GM08714 (cell line): Measurements from ENCODE around the gene RPF1.
"Not testable (repeated sequence)": the region's sequence is repeated elsewhere in the genome, so short reads cannot be mapped to it uniquely, and the experiment has no call there.

ENCODE experiments used
- H3K4me3 ChIP-seq: fragments of 200-500 bp; sonication (Bioruptor generic); 2 replicates; pipeline ENCODE4 v1.5.1; 2014; ENCODE audit warnings: mild to moderate bottlenecking, low read length, inconsistent platforms
- ZNF274 ChIP-seq: IDR thresholded peaks from 2 replicates; pipeline ENCODE4 v1.6.1; 2012; ENCODE audit warnings: mild to moderate bottlenecking, low read depth, low read length

The RPF1 gene

GRCh38 chr1:84478876-84479868 is at the start of gene RPF1:
Gene RPF1 (plus strand): TSS chr1:84479266. CDS start chr1:84479282, 16 bp downstream.
- H3K4me3 ChIP-seq = peak within 1 kb of the TSS; percentile 97
- no peak for TF ChIP-seq ZNF274

GRCh38 chr1:84430546-84430945 is 48.5 kb upstream of the RPF1 start:
- no peak for TF ChIP-seq ZNF274
- H3K4me3 ChIP-seq = no peak overlapping the region

- TF ChIP-seq ZNF274 = no peak
- H3K4me3 ChIP-seq = no peak overlapping the region; the same call in 1 of the 2 replicates
These were observed 45.6 kb upstream of the RPF1 start for GRCh38 chr1:84433258-84434080.

- no peak overlapping the region for H3K4me3 ChIP-seq
- no peak for TF ChIP-seq ZNF274
These were observed 44.8 kb upstream of the RPF1 start for GRCh38 chr1:84434081-84434769.

GRCh38 chr1:84434801-84435549 is 44.1 kb upstream of the RPF1 start:
- H3K4me3 ChIP-seq = no peak overlapping the region
- TF ChIP-seq ZNF274 = no peak

- H3K4me3 ChIP-seq = peak overlapping the region; percentile 2; the same call in 1 of the 2 replicates
- no peak for TF ChIP-seq ZNF274
These were observed 42.0 kb upstream of the RPF1 start for GRCh38 chr1:84436876-84437655.

GRCh38 chr1:84442256-84442655 is 36.8 kb upstream of the RPF1 start:
- TF ChIP-seq ZNF274 = no peak
- H3K4me3 ChIP-seq = no peak overlapping the region

- not testable (repeated sequence) for H3K4me3 ChIP-seq
These were observed 36.1 kb upstream of the RPF1 start for GRCh38 chr1:84442747-84443646.

GRCh38 chr1:84448704-84449103 is 30.4 kb upstream of the RPF1 start:
- not testable (repeated sequence) for H3K4me3 ChIP-seq

GRCh38 chr1:84450910-84451309 is 28.2 kb upstream of the RPF1 start:
- TF ChIP-seq ZNF274 = no peak
- no peak overlapping the region for H3K4me3 ChIP-seq

- no peak overlapping the region for H3K4me3 ChIP-seq
- TF ChIP-seq ZNF274 = no peak
These were observed 26.6 kb upstream of the RPF1 start for GRCh38 chr1:84452436-84452835.

GRCh38 chr1:84462118-84462517 is 16.9 kb upstream of the RPF1 start:
- no peak overlapping the region for H3K4me3 ChIP-seq
- TF ChIP-seq ZNF274 = no peak
